ENCODE results near the gene RPL23. TPM values are rescaled to one million over a fixed set of nuclear protein-coding genes. Genes with fewer than 3 reads are reported as not detected.

RPL23 gene
- total and polyA plus RNA-seq, 9 of the 15 experiments (the other 6 are each of a cell fraction or from before 2014, with no cell fraction given), result 1,745 to 3,667 (median 3,096) TPM

DNA sequence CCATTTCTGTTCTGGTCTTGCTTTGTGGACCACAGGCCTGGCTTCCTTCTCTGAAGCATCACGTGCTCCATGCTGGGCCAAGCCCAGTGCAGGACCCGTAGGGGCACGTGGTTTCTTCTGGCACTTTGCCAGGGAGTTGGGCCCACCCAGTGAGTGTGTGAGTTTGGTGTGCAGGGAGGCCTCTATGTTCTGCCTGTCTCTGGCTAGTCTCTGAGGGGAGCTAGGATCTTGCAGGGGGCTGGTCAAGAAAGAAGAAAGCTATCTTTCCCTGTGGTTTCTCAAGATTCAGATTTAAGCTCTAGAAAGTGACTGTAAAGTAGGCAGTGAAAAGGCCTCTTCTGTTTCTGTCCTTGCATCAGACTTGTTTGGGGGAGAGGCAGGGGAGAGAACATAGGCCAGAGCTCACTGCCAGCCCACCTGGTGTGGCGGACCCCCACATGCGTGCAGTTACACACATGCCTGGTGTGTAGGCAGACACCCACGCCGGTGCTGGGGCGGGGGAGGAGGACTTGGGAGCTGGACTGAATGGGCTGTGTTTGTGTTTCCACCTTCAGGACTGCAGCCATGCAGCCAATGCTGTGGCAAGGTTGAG lies 28.2 kb upstream of the RPL23 start (continued):
- TF ChIP-seq, protein P1, sequence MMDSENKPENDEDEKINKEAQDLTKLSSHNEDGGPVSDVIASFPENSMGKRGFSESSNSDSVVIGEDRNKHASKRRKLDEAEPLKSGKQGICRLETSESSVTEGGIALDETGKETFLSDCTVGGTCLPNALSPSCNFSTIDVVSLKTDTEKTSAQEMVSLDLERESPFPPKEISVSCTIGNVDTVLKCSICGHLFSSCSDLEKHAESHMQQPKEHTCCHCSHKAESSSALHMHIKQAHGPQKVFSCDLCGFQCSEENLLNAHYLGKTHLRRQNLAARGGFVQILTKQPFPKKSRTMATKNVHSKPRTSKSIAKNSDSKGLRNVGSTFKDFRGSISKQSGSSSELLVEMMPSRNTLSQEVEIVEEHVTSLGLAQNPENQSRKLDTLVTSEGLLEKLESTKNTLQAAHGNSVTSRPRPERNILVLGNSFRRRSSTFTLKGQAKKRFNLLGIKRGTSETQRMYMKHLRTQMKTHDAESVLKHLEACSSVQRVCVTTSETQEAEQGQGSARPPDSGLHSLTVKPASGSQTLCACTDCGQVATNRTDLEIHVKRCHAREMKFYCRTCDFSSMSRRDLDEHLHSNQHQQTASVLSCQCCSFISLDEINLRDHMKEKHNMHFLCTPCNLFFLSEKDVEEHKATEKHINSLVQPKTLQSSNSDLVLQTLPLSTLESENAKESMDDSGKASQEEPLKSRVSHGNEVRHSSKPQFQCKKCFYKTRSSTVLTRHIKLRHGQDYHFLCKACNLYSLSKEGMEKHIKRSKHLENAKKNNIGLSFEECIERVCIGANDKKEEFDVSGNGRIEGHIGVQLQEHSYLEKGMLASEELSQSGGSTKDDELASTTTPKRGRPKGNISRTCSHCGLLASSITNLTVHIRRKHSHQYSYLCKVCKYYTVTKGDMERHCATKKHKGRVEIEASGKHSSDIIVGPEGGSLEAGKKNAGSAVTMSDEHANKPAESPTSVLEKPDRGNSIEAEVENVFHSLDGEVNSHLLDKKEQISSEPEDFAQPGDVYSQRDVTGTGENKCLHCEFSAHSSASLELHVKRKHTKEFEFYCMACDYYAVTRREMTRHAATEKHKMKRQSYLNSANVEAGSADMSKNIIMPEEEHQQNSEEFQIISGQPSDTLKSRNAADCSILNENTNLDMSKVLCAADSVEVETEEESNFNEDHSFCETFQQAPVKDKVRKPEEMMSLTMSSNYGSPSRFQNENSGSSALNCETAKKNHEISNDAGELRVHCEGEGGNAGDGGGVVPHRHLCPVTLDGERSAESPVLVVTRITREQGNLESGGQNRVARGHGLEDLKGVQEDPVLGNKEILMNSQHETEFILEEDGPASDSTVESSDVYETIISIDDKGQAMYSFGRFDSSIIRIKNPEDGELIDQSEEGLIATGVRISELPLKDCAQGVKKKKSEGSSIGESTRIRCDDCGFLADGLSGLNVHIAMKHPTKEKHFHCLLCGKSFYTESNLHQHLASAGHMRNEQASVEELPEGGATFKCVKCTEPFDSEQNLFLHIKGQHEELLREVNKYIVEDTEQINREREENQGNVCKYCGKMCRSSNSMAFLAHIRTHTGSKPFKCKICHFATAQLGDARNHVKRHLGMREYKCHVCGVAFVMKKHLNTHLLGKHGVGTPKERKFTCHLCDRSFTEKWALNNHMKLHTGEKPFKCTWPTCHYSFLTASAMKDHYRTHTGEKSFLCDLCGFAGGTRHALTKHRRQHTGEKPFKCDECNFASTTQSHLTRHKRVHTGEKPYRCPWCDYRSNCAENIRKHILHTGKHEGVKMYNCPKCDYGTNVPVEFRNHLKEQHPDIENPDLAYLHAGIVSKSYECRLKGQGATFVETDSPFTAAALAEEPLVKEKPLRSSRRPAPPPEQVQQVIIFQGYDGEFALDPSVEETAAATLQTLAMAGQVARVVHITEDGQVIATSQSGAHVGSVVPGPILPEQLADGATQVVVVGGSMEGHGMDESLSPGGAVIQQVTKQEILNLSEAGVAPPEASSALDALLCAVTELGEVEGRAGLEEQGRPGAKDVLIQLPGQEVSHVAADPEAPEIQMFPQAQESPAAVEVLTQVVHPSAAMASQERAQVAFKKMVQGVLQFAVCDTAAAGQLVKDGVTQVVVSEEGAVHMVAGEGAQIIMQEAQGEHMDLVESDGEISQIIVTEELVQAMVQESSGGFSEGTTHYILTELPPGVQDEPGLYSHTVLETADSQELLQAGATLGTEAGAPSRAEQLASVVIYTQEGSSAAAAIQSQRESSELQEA (IDR thresholded peaks at IDR 0.05; ENCODE audit: low read depth), result peak; percentile 91
- no peak for TF ChIP-seq CREBBP (IDR thresholded peaks at IDR 0.05; ENCODE audit: low read depth, low read length)
- TF ChIP-seq, protein P2, sequence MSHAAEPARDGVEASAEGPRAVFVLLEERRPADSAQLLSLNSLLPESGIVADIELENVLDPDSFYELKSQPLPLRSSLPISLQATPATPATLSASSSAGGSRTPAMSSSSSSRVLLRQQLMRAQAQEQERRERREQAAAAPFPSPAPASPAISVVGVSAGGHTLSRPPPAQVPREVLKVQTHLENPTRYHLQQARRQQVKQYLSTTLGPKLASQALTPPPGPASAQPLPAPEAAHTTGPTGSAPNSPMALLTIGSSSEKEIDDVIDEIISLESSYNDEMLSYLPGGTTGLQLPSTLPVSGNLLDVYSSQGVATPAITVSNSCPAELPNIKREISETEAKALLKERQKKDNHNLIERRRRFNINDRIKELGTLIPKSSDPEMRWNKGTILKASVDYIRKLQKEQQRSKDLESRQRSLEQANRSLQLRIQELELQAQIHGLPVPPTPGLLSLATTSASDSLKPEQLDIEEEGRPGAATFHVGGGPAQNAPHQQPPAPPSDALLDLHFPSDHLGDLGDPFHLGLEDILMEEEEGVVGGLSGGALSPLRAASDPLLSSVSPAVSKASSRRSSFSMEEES (CRISPR knock-in tag; IDR thresholded peaks at IDR 0.05), result peak; percentile 54; the same call in 1 of the 2 replicates
- no peak for TF ChIP-seq NR2C2 (CRISPR knock-in tag; IDR thresholded peaks at IDR 0.05)
- no peak for TF ChIP-seq NR2C2 (tag; IDR thresholded peaks at IDR 0.05)
- TF ChIP-seq HDAC3 (IDR thresholded peaks at IDR 0.05; ENCODE audit: borderline replicate concordance, partially characterized antibody), result no peak
- no peak for TF ChIP-seq NR4A1 (CRISPR knock-in tag; IDR thresholded peaks at IDR 0.05)
- no peak for TF ChIP-seq NR4A1 (tag; IDR thresholded peaks at IDR 0.05)
- no peak for TF ChIP-seq EZH2 (IDR thresholded peaks at IDR 0.05; ENCODE audit: borderline replicate concordance, low read depth, low read length)
- TF ChIP-seq ZNF778 (CRISPR knock-in tag; IDR thresholded peaks at IDR 0.05), result no peak
- TF ChIP-seq PPARD (CRISPR knock-in tag; IDR thresholded peaks at IDR 0.05), result no peak
- no peak for TF ChIP-seq DEAF1 (CRISPR knock-in tag; IDR thresholded peaks at IDR 0.05)
- no peak for TF ChIP-seq RFX7 (CRISPR knock-in tag; IDR thresholded peaks at IDR 0.05)
- peak; percentile 48; the same call in 1 of the 2 replicates for TF ChIP-seq DPF2 (IDR thresholded peaks at IDR 0.05)
- TF ChIP-seq CC2D1A (IDR thresholded peaks at IDR 0.05), result no peak
- TF ChIP-seq MTA3 (IDR thresholded peaks at IDR 0.05; ENCODE audit: borderline replicate concordance), result peak; percentile 38; the same call in 1 of the 2 replicates
- no peak for TF ChIP-seq ZNF143 (CRISPR knock-in tag; IDR thresholded peaks at IDR 0.05)
- no peak for TF ChIP-seq SMARCA5 (IDR thresholded peaks at IDR 0.05)
- TF ChIP-seq EP400 (IDR thresholded peaks at IDR 0.05), result peak; percentile 57; the same call in 1 of the 2 replicates
